Osteoblast (primary cell): ENCODE results near the gene PCK2. TPM values are rescaled to one million over a fixed set of nuclear protein-coding genes. Genes with fewer than 3 reads are reported as not detected.

ENCODE experiments used
- DNase-seq: peaks from one replicate; pipeline ENCODE4 v3.0.0; 2011; ENCODE audit warnings: low spot score, mixed read lengths; ENCODE audit not compliant: insufficient read length; ENCODE audit errors: missing footprints
- H2AFZ ChIP-seq: 2 replicates; pipeline ENCODE4 v1.6.0; 2011; ENCODE audit warnings: mild to moderate bottlenecking, low read length
- H3K27ac ChIP-seq: 2 replicates; pipeline ENCODE4 v1.5.1; 2011; ENCODE audit warnings: mild to moderate bottlenecking, low read depth, low read length, moderate library complexity
- H3K27me3 ChIP-seq: 2 replicates; pipeline ENCODE4 v1.6.0; 2012; ENCODE audit warnings: mild to moderate bottlenecking, control low read depth, inconsistent platforms, low read length, moderate library complexity; ENCODE audit not compliant: insufficient read depth
- H3K36me3 ChIP-seq: 2 replicates; pipeline ENCODE4 v1.5.1; 2011; ENCODE audit warnings: mild to moderate bottlenecking, low read length, control low read depth, moderate library complexity; ENCODE audit not compliant: insufficient read depth
- H3K4me1 ChIP-seq: 2 replicates; pipeline ENCODE4 v1.5.1; 2011; ENCODE audit warnings: mild to moderate bottlenecking, low read length, control low read depth, moderate library complexity; ENCODE audit not compliant: insufficient read depth
- H3K4me2 ChIP-seq: 2 replicates; pipeline ENCODE4 v1.6.0; 2011; ENCODE audit warnings: mild to moderate bottlenecking, low read length; ENCODE audit not compliant: insufficient read depth
- H3K4me3 ChIP-seq: fragments of 200-600 bp; sonication (generic); 3 replicates; pipeline ENCODE4 v1.5.1; 2012; ENCODE audit warnings: mild to moderate bottlenecking, low read length, inconsistent platforms; ENCODE audit not compliant: insufficient read depth
- H3K79me2 ChIP-seq: 2 replicates; pipeline ENCODE4 v1.6.0; 2012; ENCODE audit warnings: mild to moderate bottlenecking, low read length, control low read depth, inconsistent platforms; ENCODE audit not compliant: insufficient read depth
- H3K9me3 ChIP-seq: 2 replicates; pipeline ENCODE4 v1.5.1; 2011; ENCODE audit warnings: low read depth, low read length, control low read depth
- H4K20me1 ChIP-seq: 2 replicates; pipeline ENCODE4 v1.6.0; 2012; ENCODE audit warnings: mild to moderate bottlenecking, low read length, control low read depth; ENCODE audit not compliant: insufficient read depth
- CTCF ChIP-seq: IDR thresholded peaks from 2 replicates; pipeline ENCODE4 v1.5.1; 2011; ENCODE audit warnings: mild to moderate bottlenecking, low read depth, low read length, moderate library complexity; ENCODE audit errors: extremely low read depth
- total RNA-seq: library from RNA; depleted of rRNA; stranded (reverse); fragments of >200 nt; gene quantifications from 2 replicates; pipeline ENCODE4 v1.2.3, GENCODE V29; 2012

Gene PCK2
- total RNA-seq, 1 donor = 35.1 TPM

- DNase-seq = peak; percentile 54
- H3K4me3 ChIP-seq = no peak overlapping the region
- no peaks in the 10 kb centered on the region for H3K36me3 ChIP-seq
- no peak overlapping the region for H3K4me2 ChIP-seq
- peaks cover 4% of the 10 kb centered on the region for H3K4me1 ChIP-seq
- no peaks in the 10 kb centered on the region for H3K27me3 ChIP-seq
- H3K27ac ChIP-seq = no peak overlapping the region
- no peaks in the 10 kb centered on the region for H3K9me3 ChIP-seq
- no peaks in the 10 kb centered on the region for H4K20me1 ChIP-seq
- no peaks in the 10 kb centered on the region for H3K79me2 ChIP-seq
- TF ChIP-seq CTCF = no peak
- H2AFZ ChIP-seq = no peak overlapping the region
Measured at GRCh38 chr14:24130717-24131548, 36.8 kb downstream of the PCK2 start.

GRCh38 chr14:24131549-24131966, 37.4 kb downstream of the PCK2 start:
- Histone ChIP-seq H3K4me3 (no peak overlapping the region), H4K20me1 (no peaks in the 10 kb centered on the region), H3K4me1 (peaks cover 5% of the 10 kb centered on the region), H3K9me3 (no peaks in the 10 kb centered on the region), H3K4me2 (no peak overlapping the region), H3K79me2 (peaks cover 6% of the 10 kb centered on the region), H3K27ac (no peak overlapping the region), H2AFZ (no peak overlapping the region), H3K36me3 (no peaks in the 10 kb centered on the region), H3K27me3 (no peaks in the 10 kb centered on the region)
- TF ChIP-seq CTCF = no peak
- peak; percentile 56 for DNase-seq

- no peak for DNase-seq
- Histone ChIP-seq H3K4me3 (no peak overlapping the region), H3K4me2 (no peak overlapping the region), H4K20me1 (peaks cover 3% of the 10 kb centered on the region), H3K9me3 (no peaks in the 10 kb centered on the region), H3K27me3 (no peaks in the 10 kb centered on the region), H3K36me3 (peaks cover under 1% of the 10 kb centered on the region), H3K27ac (no peak overlapping the region), H3K79me2 (peaks cover 12% of the 10 kb centered on the region), H3K4me1 (peaks cover 11% of the 10 kb centered on the region), H2AFZ (no peak overlapping the region)
- TF ChIP-seq CTCF = no peak
Measured at GRCh38 chr14:24132061-24132685, 38.1 kb downstream of the PCK2 start.

- Histone ChIP-seq H3K36me3 (peaks cover 9% of the 10 kb centered on the region), H3K4me1 (peaks cover 12% of the 10 kb centered on the region), H4K20me1 (peaks cover 3% of the 10 kb centered on the region), H3K27me3 (no peaks in the 10 kb centered on the region), H3K27ac (no peak overlapping the region), H2AFZ (no peak overlapping the region), H3K4me3 (no peak overlapping the region), H3K79me2 (peaks cover 20% of the 10 kb centered on the region), H3K9me3 (no peaks in the 10 kb centered on the region), H3K4me2 (no peak overlapping the region)
- no peak for TF ChIP-seq CTCF
- peak; percentile 69 for DNase-seq
Measured at GRCh38 chr14:24132976-24133375, 38.9 kb downstream of the PCK2 start.
